Measurements from ENCODE around the gene FERMT2. TPM values are rescaled to one million over a fixed set of nuclear protein-coding genes. Genes with fewer than 3 reads are reported as not detected.

Gene FERMT2
- total RNA-seq, 2 donors from 2014 or later = 197 to 225 TPM

DNA sequence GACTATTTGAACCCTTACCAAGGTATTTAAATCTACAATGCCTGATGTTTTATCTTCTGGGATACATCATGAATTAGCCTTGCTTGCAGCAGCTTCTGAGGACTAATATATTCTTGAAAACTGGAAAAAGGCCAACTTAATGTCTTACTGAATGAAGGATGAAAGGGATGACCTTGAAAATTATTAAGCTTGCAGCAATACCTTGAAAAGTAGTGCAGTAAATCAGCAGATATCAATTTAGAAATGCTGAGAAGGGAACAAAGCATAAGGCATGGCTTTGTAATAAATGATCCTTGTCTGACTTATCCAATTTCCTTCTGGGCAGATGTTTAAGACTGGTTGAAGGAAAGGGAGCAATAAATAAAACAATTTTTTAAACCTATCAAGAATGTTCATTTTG is 37.3 kb upstream of the FERMT2 start:
- Histone ChIP-seq H3K27ac (no peak overlapping the region), H3K36me3 (no peaks in the 10 kb centered on the region), H3K4me3 (no peak overlapping the region), H3K4me1 (ENCODE audit: control insufficient read depth in 1 of 2, low read depth in 2 of 2) (no peaks in the 10 kb centered on the region), H3K27me3 (replicated peaks; ENCODE audit: insufficient read depth) (no peaks in the 10 kb centered on the region), H3K9me3 (no peaks in the 10 kb centered on the region)
- ATAC-seq (ENCODE audit: insufficient number of reproducible peaks, low FRiP score, low read depth) (no peak), DNase-seq (ENCODE audit: low spot score) (no peak)
- TF ChIP-seq, protein P1, sequence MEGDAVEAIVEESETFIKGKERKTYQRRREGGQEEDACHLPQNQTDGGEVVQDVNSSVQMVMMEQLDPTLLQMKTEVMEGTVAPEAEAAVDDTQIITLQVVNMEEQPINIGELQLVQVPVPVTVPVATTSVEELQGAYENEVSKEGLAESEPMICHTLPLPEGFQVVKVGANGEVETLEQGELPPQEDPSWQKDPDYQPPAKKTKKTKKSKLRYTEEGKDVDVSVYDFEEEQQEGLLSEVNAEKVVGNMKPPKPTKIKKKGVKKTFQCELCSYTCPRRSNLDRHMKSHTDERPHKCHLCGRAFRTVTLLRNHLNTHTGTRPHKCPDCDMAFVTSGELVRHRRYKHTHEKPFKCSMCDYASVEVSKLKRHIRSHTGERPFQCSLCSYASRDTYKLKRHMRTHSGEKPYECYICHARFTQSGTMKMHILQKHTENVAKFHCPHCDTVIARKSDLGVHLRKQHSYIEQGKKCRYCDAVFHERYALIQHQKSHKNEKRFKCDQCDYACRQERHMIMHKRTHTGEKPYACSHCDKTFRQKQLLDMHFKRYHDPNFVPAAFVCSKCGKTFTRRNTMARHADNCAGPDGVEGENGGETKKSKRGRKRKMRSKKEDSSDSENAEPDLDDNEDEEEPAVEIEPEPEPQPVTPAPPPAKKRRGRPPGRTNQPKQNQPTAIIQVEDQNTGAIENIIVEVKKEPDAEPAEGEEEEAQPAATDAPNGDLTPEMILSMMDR (IDR thresholded peaks at IDR 0.05) = no peak

DNA sequence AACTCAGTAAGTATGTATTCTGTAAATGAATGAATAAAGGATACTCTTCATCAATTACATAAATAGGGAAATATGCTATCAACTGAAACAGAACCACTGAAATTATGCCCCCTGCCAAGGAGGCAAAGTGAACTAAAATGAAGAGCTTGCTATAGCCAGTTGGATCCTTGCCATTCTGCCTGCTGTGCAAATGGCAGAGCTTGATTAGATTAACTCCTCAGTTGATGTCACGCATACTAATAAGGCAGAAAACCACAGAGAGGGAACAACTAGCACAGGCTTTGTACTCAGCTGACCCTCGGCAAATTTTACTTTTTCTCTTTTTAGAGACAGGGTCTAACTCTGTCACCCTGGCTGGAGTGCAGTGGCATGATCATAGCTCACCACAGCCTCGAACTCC is 36.7 kb upstream of the FERMT2 start:
- DNase-seq (ENCODE audit: low spot score) = no peak
- Histone ChIP-seq H3K4me3 (no peak overlapping the region), H3K36me3 (no peaks in the 10 kb centered on the region), H3K27me3 (replicated peaks; ENCODE audit: insufficient read depth) (no peaks in the 10 kb centered on the region), H3K27ac (no peak overlapping the region), H3K4me1 (ENCODE audit: control insufficient read depth in 1 of 2, low read depth in 2 of 2) (no peaks in the 10 kb centered on the region), H3K9me3 (no peaks in the 10 kb centered on the region)
- TF ChIP-seq, protein P1 (IDR thresholded peaks at IDR 0.05) = no peak
- no peak for ATAC-seq (ENCODE audit: insufficient number of reproducible peaks, low FRiP score, low read depth)

DNA sequence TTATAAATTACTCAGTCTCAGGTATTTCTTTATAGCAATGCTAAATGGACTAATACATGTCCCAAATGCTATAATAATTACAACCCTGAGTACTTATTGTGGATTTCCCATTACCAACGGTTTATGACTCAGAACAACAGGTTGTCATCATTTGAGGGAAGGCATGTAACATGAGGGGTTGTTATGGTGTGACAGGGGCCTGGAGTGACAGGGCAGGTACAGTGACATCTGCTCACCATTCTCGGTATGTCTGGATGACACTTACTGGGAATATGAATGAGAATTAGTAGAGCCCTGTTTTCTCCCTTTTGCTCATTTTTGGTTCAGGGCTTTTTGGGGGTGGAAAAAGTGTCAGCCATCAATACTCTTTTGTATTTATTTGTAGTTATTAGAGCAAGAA is 36.2 kb upstream of the FERMT2 start:
- H3K4me1 ChIP-seq (ENCODE audit: control insufficient read depth in 1 of 2, low read depth in 2 of 2) = no peaks in the 10 kb centered on the region
- TF ChIP-seq, protein P1 (IDR thresholded peaks at IDR 0.05) = no peak
- DNase-seq (ENCODE audit: low spot score) (no peak), ATAC-seq (ENCODE audit: insufficient number of reproducible peaks, low FRiP score, low read depth) (no peak)
- H3K4me3 ChIP-seq = no peak overlapping the region
- H3K27me3 ChIP-seq (replicated peaks; ENCODE audit: insufficient read depth) = no peaks in the 10 kb centered on the region
- H3K9me3 ChIP-seq = no peaks in the 10 kb centered on the region
- H3K36me3 ChIP-seq = no peaks in the 10 kb centered on the region
- H3K27ac ChIP-seq = no peak overlapping the region

DNA sequence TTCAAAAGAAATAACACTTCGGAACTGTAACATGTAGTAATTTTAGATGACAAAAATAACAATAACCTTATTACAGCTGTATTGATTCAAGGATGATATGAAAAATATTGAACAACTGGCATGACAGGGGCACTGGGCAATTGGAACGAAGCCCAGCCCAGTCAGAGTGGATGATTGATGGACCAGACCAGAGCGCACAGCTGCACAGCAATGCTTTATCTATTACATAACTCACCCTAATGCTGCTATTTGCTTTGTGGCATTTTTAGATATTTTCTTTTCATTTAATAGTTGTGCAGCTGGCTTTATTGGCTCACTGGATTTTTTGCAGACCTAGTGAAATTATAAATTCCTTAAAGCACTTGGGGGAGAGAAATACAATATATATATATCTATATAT is 26.9 kb upstream of the FERMT2 start:
- Histone ChIP-seq H3K27ac (no peak overlapping the region), H3K27me3 (replicated peaks; ENCODE audit: insufficient read depth) (no peaks in the 10 kb centered on the region), H3K36me3 (no peaks in the 10 kb centered on the region), H3K9me3 (no peaks in the 10 kb centered on the region), H3K4me1 (ENCODE audit: control insufficient read depth in 1 of 2, low read depth in 2 of 2) (peaks cover 0 to 18% of the 10 kb centered on the region in 2 donors), H3K4me3 (peak overlapping the region; percentile 15)
- no peak for ATAC-seq (ENCODE audit: insufficient number of reproducible peaks, low FRiP score, low read depth)
- TF ChIP-seq, protein P1 (IDR thresholded peaks at IDR 0.05) = no peak
- no peak for DNase-seq (ENCODE audit: low spot score)

DNA sequence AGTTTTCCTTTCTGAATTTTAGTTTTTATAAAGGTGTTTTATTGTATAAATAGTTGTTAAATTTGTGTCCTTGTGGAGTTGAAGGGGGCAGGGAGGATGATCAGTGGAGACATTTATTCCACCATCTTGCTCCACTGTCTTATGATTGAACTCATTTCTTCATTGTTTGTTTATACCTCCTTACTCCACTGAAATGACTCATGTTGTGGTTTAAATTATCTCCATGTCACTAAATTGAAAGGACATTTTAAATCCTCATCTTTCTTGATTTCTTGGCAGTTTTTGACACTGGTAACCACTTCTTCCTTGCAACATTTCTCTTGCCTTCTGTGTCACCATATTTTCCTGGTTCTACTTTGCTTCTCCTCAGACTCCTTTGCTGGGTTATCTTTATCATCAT is 23.6 kb upstream of the FERMT2 start:
- H3K4me1 ChIP-seq (ENCODE audit: control insufficient read depth in 1 of 2, low read depth in 2 of 2) = peaks cover 0 to 18% of the 10 kb centered on the region in 2 donors
- no peaks in the 10 kb centered on the region for H3K9me3 ChIP-seq
- no peak overlapping the region for H3K4me3 ChIP-seq
- H3K36me3 ChIP-seq = no peaks in the 10 kb centered on the region
- DNase-seq (ENCODE audit: low spot score) (no peak), ATAC-seq (ENCODE audit: insufficient number of reproducible peaks, low FRiP score, low read depth) (no peak)
- TF ChIP-seq, protein P1 (IDR thresholded peaks at IDR 0.05) = no peak
- no peaks in the 10 kb centered on the region for H3K27me3 ChIP-seq (replicated peaks; ENCODE audit: insufficient read depth)
- H3K27ac ChIP-seq = no peak overlapping the region

All from thoracic aorta (tissue), 2 donors.